Measurements from ENCODE around the gene SLC44A1. TPM values are rescaled to one million over a fixed set of nuclear protein-coding genes. Genes with fewer than 3 reads are reported as not detected.

The SLC44A1 gene
- total RNA-seq, 1 donor from 2014 or later, result 55.2 TPM

GRCh38 chr9:105415662-105415980 lies 171.2 kb downstream of the SLC44A1 start:
- DNase-seq (no peak), ATAC-seq (no peak)
- no peak overlapping the region for H3K27ac ChIP-seq
- intact Hi-C loops (cut with DNase I), result no loop called here
- H3K36me3 ChIP-seq, result no peaks in the 10 kb centered on the region
- no peaks in the 10 kb centered on the region for H3K9me3 ChIP-seq
- H3K27me3 ChIP-seq (ENCODE audit: low read depth), result no peaks in the 10 kb centered on the region
- no peak overlapping the region for H3K4me3 ChIP-seq
- TF ChIP-seq CTCF (IDR thresholded peaks at IDR 0.05), result no peak
- H3K4me1 ChIP-seq, result peaks cover 4% of the 10 kb centered on the region

- ATAC-seq (no peak), DNase-seq (no peak)
- no peaks in the 10 kb centered on the region for H3K27me3 ChIP-seq (ENCODE audit: low read depth)
- TF ChIP-seq CTCF (IDR thresholded peaks at IDR 0.05), result no peak
- H3K9me3 ChIP-seq, result no peaks in the 10 kb centered on the region
- intact Hi-C loops (cut with DNase I), result no loop called here
- H3K4me3 ChIP-seq, result no peak overlapping the region
- H3K27ac ChIP-seq, result no peak overlapping the region
- no peaks in the 10 kb centered on the region for H3K36me3 ChIP-seq
- peaks cover 4% of the 10 kb centered on the region for H3K4me1 ChIP-seq
Observed at GRCh38 chr9:105416840-105417239, 172.4 kb downstream of the SLC44A1 start.

GRCh38 chr9:105418588-105419500 lies 174.4 kb downstream of the SLC44A1 start:
- H3K36me3 ChIP-seq, result no peaks in the 10 kb centered on the region

GRCh38 chr9:105419816-105420597 lies 175.6 kb downstream of the SLC44A1 start:
- Histone ChIP-seq H3K4me1 (peaks cover 4% of the 10 kb centered on the region), H3K27ac (no peak overlapping the region), H3K9me3 (no peaks in the 10 kb centered on the region), H3K36me3 (no peaks in the 10 kb centered on the region), H3K27me3 (ENCODE audit: low read depth) (no peaks in the 10 kb centered on the region), H3K4me3 (no peak overlapping the region)
- no peak for TF ChIP-seq CTCF (IDR thresholded peaks at IDR 0.05)
- no peak for ATAC-seq
- no peak for DNase-seq
- intact Hi-C loops (cut with DNase I), result no loop called here

More at GRCh38 chr9:105418588-105419500, 174.4 kb downstream of the SLC44A1 start:
- H3K4me3 ChIP-seq, result no peak overlapping the region
- ATAC-seq (peak in 1 of 2 donors; percentile 54), DNase-seq (no peak)
- no peaks in the 10 kb centered on the region for H3K9me3 ChIP-seq
- intact Hi-C loops (cut with DNase I), result no loop called here
- peaks cover 4% of the 10 kb centered on the region for H3K4me1 ChIP-seq
- no peak for TF ChIP-seq CTCF (IDR thresholded peaks at IDR 0.05)
- no peaks in the 10 kb centered on the region for H3K27me3 ChIP-seq (ENCODE audit: low read depth)
- no peak overlapping the region for H3K27ac ChIP-seq

GRCh38 chr9:105421154-105421553 lies 176.7 kb downstream of the SLC44A1 start:
- ATAC-seq, result no peak
- Histone ChIP-seq H3K27ac (no peak overlapping the region), H3K9me3 (no peaks in the 10 kb centered on the region), H3K36me3 (no peaks in the 10 kb centered on the region), H3K27me3 (ENCODE audit: low read depth) (no peaks in the 10 kb centered on the region), H3K4me3 (no peak overlapping the region), H3K4me1 (no peaks in the 10 kb centered on the region)
- intact Hi-C loops (cut with DNase I), result no loop called here
- DNase-seq, result no peak
- TF ChIP-seq CTCF (IDR thresholded peaks at IDR 0.05), result no peak
